ENCODE measurements around the gene SOCS4. TPM values are rescaled to one million over a fixed set of nuclear protein-coding genes. Genes with fewer than 3 reads are reported as not detected.
"Not testable (repeated sequence)": the region's sequence is repeated elsewhere in the genome, so short reads cannot be mapped to it uniquely, and the experiment has no call there.

Gene SOCS4
- total RNA-seq, 3 donors from 2014 or later: 39.8 to 47.0 (median 41.4) TPM

GRCh38 chr14:55037995-55038394, 11.0 kb downstream of the SOCS4 start:
- not testable (repeated sequence) for DNase-seq; H3K4me3 Mint-ChIP-seq; H3K4me1 Mint-ChIP-seq (ENCODE audit: low read depth); H3K9me3 Mint-ChIP-seq; H3K27me3 Mint-ChIP-seq (ENCODE audit: low read depth)
- ATAC-seq: peak in 1 of 2 donors; percentile 10
- H3K36me3 Mint-ChIP-seq (ENCODE audit: insufficient read depth): peaks cover 33% of the 10 kb centered on the region

- H3K4me3 Mint-ChIP-seq: no peak overlapping the region
- H3K4me1 Mint-ChIP-seq (ENCODE audit: low read depth): peaks cover 6% of the 10 kb centered on the region
- H3K36me3 Mint-ChIP-seq (ENCODE audit: insufficient read depth): peaks cover 39% of the 10 kb centered on the region
- peak; percentile 25 to 43 for ATAC-seq
- no peaks in the 10 kb centered on the region for H3K9me3 Mint-ChIP-seq
- DNase-seq: no peak
- no peaks in the 10 kb centered on the region for H3K27me3 Mint-ChIP-seq (ENCODE audit: low read depth)
Measured at GRCh38 chr14:55038708-55039107, 11.7 kb downstream of the SOCS4 start.

GRCh38 chr14:55043528-55043927, 16.5 kb downstream of the SOCS4 start:
- Mint-ChIP-seq H3K4me3 (no peak overlapping the region), H3K9me3 (no peaks in the 10 kb centered on the region), H3K36me3 (ENCODE audit: insufficient read depth) (peaks cover 24% of the 10 kb centered on the region), H3K27me3 (ENCODE audit: low read depth) (no peaks in the 10 kb centered on the region), H3K4me1 (ENCODE audit: low read depth) (peaks cover 13% of the 10 kb centered on the region)
- ATAC-seq (no peak), DNase-seq (no peak)

GRCh38 chr14:55045087-55045486, 18.1 kb downstream of the SOCS4 start:
- DNase-seq (no peak), ATAC-seq (peak; percentile 32 to 57)
- peaks cover 13% of the 10 kb centered on the region for H3K36me3 Mint-ChIP-seq (ENCODE audit: insufficient read depth)
- no peaks in the 10 kb centered on the region for H3K9me3 Mint-ChIP-seq
- H3K27me3 Mint-ChIP-seq (ENCODE audit: low read depth): no peaks in the 10 kb centered on the region
- no peak overlapping the region for H3K4me3 Mint-ChIP-seq
- H3K4me1 Mint-ChIP-seq (ENCODE audit: low read depth): peaks cover 12% of the 10 kb centered on the region

GRCh38 chr14:55047301-55048053, 20.4 kb downstream of the SOCS4 start:
- peaks cover 13% of the 10 kb centered on the region for H3K36me3 Mint-ChIP-seq (ENCODE audit: insufficient read depth)
- DNase-seq: no peak
- no peak overlapping the region for H3K4me3 Mint-ChIP-seq
- no peaks in the 10 kb centered on the region for H3K27me3 Mint-ChIP-seq (ENCODE audit: low read depth)
- no peak for ATAC-seq
- H3K9me3 Mint-ChIP-seq: no peaks in the 10 kb centered on the region
- H3K4me1 Mint-ChIP-seq (ENCODE audit: low read depth): peaks cover 21% of the 10 kb centered on the region

GRCh38 chr14:55048900-55049436, 21.9 kb downstream of the SOCS4 start:
- Mint-ChIP-seq H3K4me1 (ENCODE audit: low read depth) (peaks cover 34% of the 10 kb centered on the region), H3K4me3 (no peak overlapping the region), H3K36me3 (ENCODE audit: insufficient read depth) (peaks cover 10% of the 10 kb centered on the region), H3K27me3 (ENCODE audit: low read depth) (no peaks in the 10 kb centered on the region), H3K9me3 (no peaks in the 10 kb centered on the region)
- ATAC-seq: no peak
- no peak for DNase-seq

GRCh38 chr14:55051165-55051422, 24.1 kb downstream of the SOCS4 start:
- Mint-ChIP-seq H3K4me3 (peak overlapping the region; percentile 92), H3K9me3 (no peaks in the 10 kb centered on the region), H3K36me3 (ENCODE audit: insufficient read depth) (peaks cover 14% of the 10 kb centered on the region), H3K4me1 (ENCODE audit: low read depth) (peaks cover 42% of the 10 kb centered on the region), H3K27me3 (ENCODE audit: low read depth) (no peaks in the 10 kb centered on the region)
- peak in 1 of 2 donors; percentile 7 for ATAC-seq
- no peak for DNase-seq

- peak within 1 kb of the TSS; percentile 92 for H3K4me3 Mint-ChIP-seq
- ATAC-seq (peak; percentile 94), DNase-seq (peak; percentile 89)
- H3K4me1 Mint-ChIP-seq (ENCODE audit: low read depth): peaks cover 45% of the 10 kb centered on the region
- H3K27me3 Mint-ChIP-seq (ENCODE audit: low read depth): no peaks in the 10 kb centered on the region
- no peaks in the 10 kb centered on the region for H3K9me3 Mint-ChIP-seq
- peaks cover 14% of the 10 kb centered on the region for H3K36me3 Mint-ChIP-seq (ENCODE audit: insufficient read depth)
Measured at GRCh38 chr14:55051423-55052268, 24.6 kb downstream of the SOCS4 start, which contains the start of gene MAPK1IP1L. Gene MAPK1IP1L (plus strand): TSS chr14:55051647. CDS start chr14:55061684, 10,037 bp downstream.

GRCh38 chr14:55052269-55052930, 25.4 kb downstream of the SOCS4 start:
- no peaks in the 10 kb centered on the region for H3K27me3 Mint-ChIP-seq (ENCODE audit: low read depth)
- peaks cover 45% of the 10 kb centered on the region for H3K4me1 Mint-ChIP-seq (ENCODE audit: low read depth)
- no peaks in the 10 kb centered on the region for H3K9me3 Mint-ChIP-seq
- DNase-seq (no peak), ATAC-seq (peak; percentile 20 to 30)
- H3K4me3 Mint-ChIP-seq: peak overlapping the region; percentile 92
- H3K36me3 Mint-ChIP-seq (ENCODE audit: insufficient read depth): peaks cover 14% of the 10 kb centered on the region

GRCh38 chr14:55053018-55053417, 26.0 kb downstream of the SOCS4 start:
- H3K4me3 Mint-ChIP-seq: peak overlapping the region; percentile 92
- H3K36me3 Mint-ChIP-seq (ENCODE audit: insufficient read depth): peaks cover 15% of the 10 kb centered on the region
- DNase-seq: no peak
- no peaks in the 10 kb centered on the region for H3K27me3 Mint-ChIP-seq (ENCODE audit: low read depth)
- no peaks in the 10 kb centered on the region for H3K9me3 Mint-ChIP-seq
- ATAC-seq: no peak
- peaks cover 46% of the 10 kb centered on the region for H3K4me1 Mint-ChIP-seq (ENCODE audit: low read depth)

- peak overlapping the region; percentile 92 for H3K4me3 Mint-ChIP-seq
- ATAC-seq (no peak), DNase-seq (no peak)
- H3K36me3 Mint-ChIP-seq (ENCODE audit: insufficient read depth): peaks cover 19% of the 10 kb centered on the region
- H3K27me3 Mint-ChIP-seq (ENCODE audit: low read depth): no peaks in the 10 kb centered on the region
- H3K9me3 Mint-ChIP-seq: no peaks in the 10 kb centered on the region
- peaks cover 50% of the 10 kb centered on the region for H3K4me1 Mint-ChIP-seq (ENCODE audit: low read depth)
Measured at GRCh38 chr14:55053500-55053899, 26.5 kb downstream of the SOCS4 start.

- Mint-ChIP-seq H3K4me1 (ENCODE audit: low read depth) (peaks cover 50% of the 10 kb centered on the region), H3K4me3 (peak overlapping the region; percentile 92), H3K9me3 (no peaks in the 10 kb centered on the region)
Measured at GRCh38 chr14:55054098-55054497, 27.1 kb downstream of the SOCS4 start.

GRCh38 chr14:55057919-55058318, 30.9 kb downstream of the SOCS4 start:
- Mint-ChIP-seq H3K36me3 (ENCODE audit: insufficient read depth) (peaks cover 35% of the 10 kb centered on the region), H3K4me3 (no peak overlapping the region), H3K9me3 (no peaks in the 10 kb centered on the region), H3K4me1 (ENCODE audit: low read depth) (peaks cover 52% of the 10 kb centered on the region), H3K27me3 (ENCODE audit: low read depth) (no peaks in the 10 kb centered on the region)
- no peak for DNase-seq
- ATAC-seq: no peak

More at GRCh38 chr14:55054098-55054497, 27.1 kb downstream of the SOCS4 start:
- ATAC-seq (no peak), DNase-seq (no peak)
- H3K36me3 Mint-ChIP-seq (ENCODE audit: insufficient read depth): peaks cover 19% of the 10 kb centered on the region
- H3K27me3 Mint-ChIP-seq (ENCODE audit: low read depth): no peaks in the 10 kb centered on the region

- ATAC-seq: no peak
- H3K9me3 Mint-ChIP-seq: no peaks in the 10 kb centered on the region
- peaks cover 41% of the 10 kb centered on the region for H3K4me1 Mint-ChIP-seq (ENCODE audit: low read depth)
- H3K4me3 Mint-ChIP-seq: no peak overlapping the region
- H3K27me3 Mint-ChIP-seq (ENCODE audit: low read depth): no peaks in the 10 kb centered on the region
- no peak for DNase-seq
- peaks cover 30% of the 10 kb centered on the region for H3K36me3 Mint-ChIP-seq (ENCODE audit: insufficient read depth)
Measured at GRCh38 chr14:55059333-55059732, 32.3 kb downstream of the SOCS4 start.

All from activated T-cell treated with anti-CD3 and anti-CD28 coated beads, Interleukin-2, amount 50 U/mL, for 4 hours (primary cell).